Measurements from ENCODE around the gene KDM4C.
"Not testable (repeated sequence)": the region's sequence is repeated elsewhere in the genome, so short reads cannot be mapped to it uniquely, and the experiment has no call there.

KDM4C gene

GRCh38 chr9:6764523-6764922, 6.8 kb downstream of the KDM4C start:
- DNase-seq (ENCODE audit: low read depth): no peak

GRCh38 chr9:6764950-6765349, 7.2 kb downstream of the KDM4C start:
- DNase-seq (ENCODE audit: low read depth): no peak

- no peak for DNase-seq (ENCODE audit: low read depth)
These were observed 7.6 kb downstream of the KDM4C start for GRCh38 chr9:6765396-6765795.

DNA sequence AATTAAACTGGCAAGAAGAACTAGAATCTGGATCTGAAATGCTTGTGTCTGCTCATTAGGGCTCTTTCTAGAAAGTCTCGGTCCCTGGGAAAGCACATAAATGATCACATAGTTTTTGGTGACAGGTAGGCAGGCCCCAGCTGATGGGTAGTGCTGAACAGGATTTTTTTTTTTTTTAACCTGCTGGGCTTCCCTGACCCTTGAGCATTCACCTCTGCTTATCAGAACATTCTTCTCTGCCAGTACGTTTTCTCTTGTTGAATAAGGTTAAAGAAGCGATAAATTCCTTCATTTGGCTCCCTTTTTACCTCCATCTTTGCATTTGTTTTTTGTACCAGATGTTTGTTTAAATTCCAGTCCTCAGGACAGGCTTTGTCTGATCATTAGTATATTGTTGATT, 8.8 kb downstream of the KDM4C start:
- DNase-seq (ENCODE audit: low read depth): no peak

DNA sequence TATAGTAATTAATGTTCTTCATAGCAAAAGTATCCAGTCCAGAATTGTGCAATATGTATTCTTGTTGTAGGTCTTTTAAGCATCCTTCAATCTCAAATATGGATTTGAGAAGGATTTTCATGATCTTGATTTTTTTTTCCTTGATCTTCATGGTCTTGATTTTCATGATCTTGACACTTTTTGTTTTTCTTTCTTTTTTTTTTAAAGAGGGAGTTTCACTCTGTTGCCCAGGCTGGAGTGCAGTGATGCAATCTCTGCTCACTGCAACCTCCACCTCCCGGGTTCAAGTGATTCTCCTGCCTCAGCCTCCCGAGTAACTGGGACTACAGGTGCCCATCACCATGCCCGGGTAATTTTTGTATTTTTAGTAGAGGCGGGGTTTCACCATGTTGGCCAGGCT, 10.8 kb downstream of the KDM4C start:
- DNase-seq (ENCODE audit: low read depth): not testable (repeated sequence)

DNA sequence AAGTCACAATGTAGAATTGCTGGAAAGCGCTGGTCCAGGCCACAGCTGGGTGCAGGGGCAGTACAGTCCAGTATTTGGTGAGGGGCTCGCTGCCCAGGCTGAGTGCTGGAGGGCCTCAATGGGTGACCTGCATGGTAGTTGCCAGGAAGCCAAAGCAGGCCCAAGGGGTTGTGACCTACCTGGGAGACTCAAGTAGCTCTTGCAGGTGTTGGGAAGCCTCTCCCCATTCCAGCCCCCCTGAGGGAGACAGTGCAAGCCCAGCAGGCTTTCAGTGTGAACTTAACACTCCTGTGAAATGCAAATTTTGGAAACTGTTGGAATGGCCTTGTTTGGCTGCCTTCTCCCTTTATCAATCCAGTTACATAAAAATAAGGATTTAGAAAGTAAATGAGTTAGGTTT, 13.9 kb downstream of the KDM4C start:
- DNase-seq (ENCODE audit: low read depth): no peak

DNA sequence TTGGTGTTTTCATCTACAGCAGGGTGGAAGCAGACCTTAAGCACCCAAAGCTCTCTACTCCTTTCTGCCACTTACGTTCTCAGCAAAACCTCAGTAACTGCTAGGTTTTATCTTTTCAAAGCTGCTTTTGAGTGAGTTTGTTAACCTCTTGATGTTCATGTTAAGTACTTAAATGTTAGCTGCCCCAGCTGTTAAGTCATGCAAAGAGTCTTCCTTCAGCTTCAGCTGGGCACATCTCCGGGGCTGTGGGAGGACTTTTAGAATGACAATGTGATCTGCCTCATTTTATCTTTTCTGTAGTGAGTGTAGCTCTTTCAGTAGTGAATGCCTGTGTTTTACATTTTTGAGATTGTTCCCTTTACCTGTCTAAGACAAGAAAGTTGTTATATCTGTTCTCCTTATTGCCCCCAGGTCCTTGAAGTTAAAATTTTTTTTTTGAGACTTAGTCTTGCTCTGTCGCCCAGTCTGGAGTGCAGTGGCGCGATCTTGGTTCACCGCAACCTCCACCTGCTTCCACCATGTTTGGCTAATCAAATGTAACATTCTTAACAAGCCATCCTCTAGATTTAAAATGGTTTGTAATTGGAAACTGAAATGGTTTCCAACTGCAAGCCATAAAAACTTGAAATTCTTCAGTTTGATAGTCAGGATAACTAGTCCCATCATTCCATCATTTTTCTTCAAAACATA, 19.6 kb downstream of the KDM4C start:
- no peak for DNase-seq (ENCODE audit: low read depth)

DNA sequence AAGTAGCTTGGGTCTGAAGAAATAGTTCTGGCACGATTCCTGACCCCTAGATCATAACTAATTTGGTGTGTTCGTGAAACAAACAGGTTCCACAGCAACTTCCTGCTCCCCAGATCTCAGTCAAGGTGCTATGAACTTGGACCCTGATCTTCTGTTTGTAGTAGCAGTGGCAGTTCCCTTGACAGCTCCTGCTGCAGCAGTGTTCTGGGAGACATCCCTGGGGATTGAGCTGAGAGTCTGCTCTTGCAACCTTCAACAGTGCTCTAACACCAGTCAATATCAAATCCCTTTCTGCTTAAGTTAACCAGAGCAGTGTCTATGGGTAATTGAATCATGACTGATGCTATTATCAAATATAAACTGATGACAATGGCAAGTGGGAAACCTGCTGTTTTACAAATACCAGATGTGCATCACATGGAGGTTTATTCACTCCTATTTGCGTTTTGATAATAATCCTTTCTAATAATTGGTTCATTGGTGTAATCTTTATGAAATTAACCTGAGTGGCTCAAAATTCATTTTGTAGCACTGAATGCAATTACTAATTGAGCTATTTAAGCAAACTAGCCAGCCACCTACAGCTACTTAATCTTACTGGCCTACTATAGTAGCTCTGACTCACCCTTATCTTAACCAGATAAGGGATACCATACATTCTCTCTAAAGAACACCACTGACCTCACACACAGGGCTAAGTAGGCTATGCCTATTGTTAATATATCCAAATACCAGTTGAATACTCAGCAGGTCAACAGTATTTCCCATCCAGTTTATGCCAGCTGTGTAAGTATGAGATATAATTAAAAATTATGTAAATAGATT, 21.9 kb downstream of the KDM4C start:
- no peak for DNase-seq (ENCODE audit: low read depth)

DNA sequence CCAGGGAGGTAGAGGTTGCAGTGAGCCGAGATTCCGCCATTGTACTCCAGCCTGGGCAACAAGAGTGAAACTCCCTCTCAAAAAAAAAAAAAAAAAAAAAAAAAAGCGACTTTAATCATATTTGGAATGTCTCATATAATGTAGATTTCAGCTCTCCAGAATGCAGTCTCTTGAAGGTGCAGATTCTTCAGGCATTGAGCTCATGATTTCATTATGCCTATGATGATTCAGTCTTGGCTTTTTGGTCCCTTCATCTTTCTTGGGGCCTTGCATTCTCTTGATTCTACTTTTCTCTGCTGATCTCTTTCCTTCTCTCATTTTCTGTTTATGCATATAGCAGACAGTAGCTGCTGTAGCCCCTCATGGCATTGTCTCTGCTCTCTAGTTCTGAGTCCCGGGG, 22.9 kb downstream of the KDM4C start:
- DNase-seq (ENCODE audit: low read depth): no peak

DNA sequence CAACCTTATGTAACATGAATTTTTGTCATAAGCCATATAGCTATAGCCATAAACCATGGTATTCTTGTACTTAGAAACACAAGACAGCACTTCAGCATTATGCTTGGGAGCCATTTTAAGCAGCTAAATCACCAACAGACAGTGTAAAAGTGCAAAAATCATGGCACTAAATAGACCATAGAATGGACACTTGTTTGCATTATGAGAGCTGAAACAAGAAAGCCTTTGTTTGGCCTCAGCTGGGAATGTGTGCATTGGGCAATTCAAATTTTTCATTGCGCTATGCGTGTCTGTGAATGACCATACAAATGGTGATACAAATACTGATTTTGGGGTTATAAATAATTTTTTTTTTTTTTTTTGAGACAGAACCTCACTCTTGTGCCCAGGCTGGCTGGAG, 23.7 kb downstream of the KDM4C start:
- no peak for DNase-seq (ENCODE audit: low read depth)

DNA sequence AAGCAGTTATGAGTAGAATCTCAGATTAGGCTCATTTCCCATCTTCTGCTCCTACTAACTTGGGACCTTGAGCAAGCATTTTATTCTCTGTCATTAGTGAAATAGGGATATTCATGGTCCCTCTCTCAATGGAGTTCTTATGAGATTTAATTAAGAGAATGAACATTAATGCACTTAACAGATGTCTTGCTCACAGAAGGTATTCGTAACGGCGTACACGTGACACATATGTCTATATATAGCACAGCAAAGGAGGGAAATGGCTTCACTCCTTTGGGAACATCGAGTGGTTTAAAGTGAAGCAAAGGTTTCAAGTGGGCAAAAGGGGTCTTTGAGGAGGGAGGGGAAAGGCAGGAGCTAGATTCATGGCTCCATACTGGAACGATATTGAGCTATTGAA, 24.6 kb downstream of the KDM4C start:
- DNase-seq (ENCODE audit: low read depth): no peak

- no peak for DNase-seq (ENCODE audit: low read depth)
These were observed 25.2 kb downstream of the KDM4C start for GRCh38 chr9:6782981-6783380.

- DNase-seq (ENCODE audit: low read depth): no peak
These were observed 26.0 kb downstream of the KDM4C start for GRCh38 chr9:6783753-6784152.

DNA sequence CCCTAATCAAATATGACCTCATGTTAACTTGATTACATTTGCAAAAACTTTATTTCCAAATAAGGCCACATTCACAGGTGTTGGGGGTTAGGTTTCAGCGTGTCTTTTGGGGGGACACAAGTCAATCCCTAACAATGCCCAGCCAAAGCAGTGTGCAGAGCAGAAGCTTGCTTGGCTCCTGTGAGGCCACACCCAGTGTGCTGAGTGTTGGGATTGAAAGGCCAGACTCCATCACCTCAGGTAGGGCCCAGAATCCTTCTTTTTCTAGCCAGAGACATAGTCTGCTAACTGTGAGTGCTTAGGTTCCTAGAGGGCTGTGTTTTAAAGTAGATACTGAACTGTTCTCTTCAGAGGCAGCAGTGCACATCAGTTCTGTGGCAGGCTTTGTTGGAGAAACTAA, 27.9 kb downstream of the KDM4C start:
- no peak for DNase-seq (ENCODE audit: low read depth)

GRCh38 chr9:6787793-6788161, 30.0 kb downstream of the KDM4C start:
- DNase-seq (ENCODE audit: low read depth): no peak

GRCh38 chr9:6788162-6789016, 30.6 kb downstream of the KDM4C start:
- no peak for DNase-seq (ENCODE audit: low read depth)

DNA sequence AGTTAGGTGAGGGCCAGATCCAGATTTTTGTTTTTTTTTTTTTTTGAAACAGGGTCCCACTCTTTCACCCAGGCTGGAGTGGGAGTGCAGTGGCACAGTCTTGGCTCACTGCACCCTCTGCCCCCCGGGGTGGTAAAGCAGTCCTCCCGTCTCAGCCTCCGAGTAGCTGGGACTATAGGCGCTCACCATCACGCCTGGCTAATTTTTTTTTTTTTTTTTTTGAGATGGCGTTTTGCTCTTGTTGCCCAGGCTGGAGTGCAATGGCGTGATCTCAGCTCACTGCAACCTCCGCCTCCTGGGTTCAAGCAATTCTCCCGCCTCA, 31.2 kb downstream of the KDM4C start:
- not testable (repeated sequence) for DNase-seq (ENCODE audit: low read depth)

- no peak for DNase-seq (ENCODE audit: low read depth)
These were observed 33.1 kb downstream of the KDM4C start for GRCh38 chr9:6790866-6791265.

- DNase-seq (ENCODE audit: low read depth): no peak
These were observed 35.4 kb downstream of the KDM4C start for GRCh38 chr9:6793203-6793602.

DNA sequence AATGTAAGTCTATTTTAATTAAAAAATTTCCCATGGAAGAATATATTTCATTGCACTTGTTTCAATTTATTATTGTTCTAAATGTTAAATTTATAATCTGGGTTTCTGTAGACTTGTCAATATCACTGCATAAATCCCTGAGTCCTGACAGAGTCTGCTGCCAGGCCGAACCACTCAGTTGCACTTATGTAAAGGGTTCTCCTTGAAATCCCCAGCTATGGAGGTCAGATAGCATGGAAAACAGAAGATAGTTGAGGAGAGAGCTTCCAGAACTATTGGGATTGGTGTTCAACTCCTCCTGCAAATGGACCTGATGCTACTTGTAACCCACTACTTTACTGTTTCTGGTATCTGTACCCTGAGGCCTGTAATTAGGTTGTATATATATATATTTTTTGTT, 37.2 kb downstream of the KDM4C start:
- DNase-seq (ENCODE audit: low read depth): no peak

- no peak for DNase-seq (ENCODE audit: low read depth)
These were observed 45.2 kb downstream of the KDM4C start for GRCh38 chr9:6802926-6803325.

DNA sequence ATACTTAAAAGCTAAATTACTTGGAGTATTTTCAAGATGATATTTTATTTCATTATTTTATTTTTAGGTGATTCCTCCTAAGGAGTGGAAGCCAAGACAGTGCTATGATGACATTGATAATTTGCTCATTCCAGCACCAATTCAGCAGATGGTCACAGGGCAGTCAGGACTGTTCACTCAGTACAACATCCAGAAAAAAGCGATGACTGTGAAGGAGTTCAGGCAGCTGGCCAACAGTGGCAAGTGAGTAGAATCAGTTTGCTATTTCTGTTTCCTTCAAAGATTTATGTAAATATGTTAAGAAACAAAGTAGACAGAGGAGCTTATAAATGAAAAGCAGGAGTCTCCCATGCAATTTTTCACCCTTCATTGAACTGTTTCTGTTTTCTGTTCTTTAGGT, 47.8 kb downstream of the KDM4C start:
- DNase-seq (ENCODE audit: low read depth): no peak

DNA sequence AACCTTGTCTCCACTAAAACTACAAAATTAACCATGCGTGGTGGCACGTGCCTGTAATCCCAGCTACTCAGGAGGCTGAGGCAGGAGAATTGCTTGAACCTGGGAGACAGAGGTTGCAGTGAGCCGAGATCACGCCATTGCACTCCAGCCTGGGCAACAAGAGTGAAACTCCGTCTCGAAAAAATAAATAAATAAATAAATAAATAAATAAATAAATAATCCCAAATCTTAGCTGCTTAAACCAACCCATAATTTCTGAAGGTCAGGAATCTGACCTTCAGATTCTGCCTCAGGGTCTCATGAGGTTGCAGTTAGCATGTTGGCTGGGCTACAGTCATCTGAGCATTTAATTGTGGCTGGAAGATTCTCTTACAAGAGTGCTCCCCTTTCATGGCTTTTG, 48.5 kb downstream of the KDM4C start:
- not testable (repeated sequence) for DNase-seq (ENCODE audit: low read depth)
